Neural cell (in vitro differentiated cells): Measurements from ENCODE around the gene POU6F2. TPM values are rescaled to one million over a fixed set of nuclear protein-coding genes. Genes with fewer than 3 reads are reported as not detected.

Experiments used
- H2AFZ ChIP-seq: fragments of 200-600, 300-800 bp; sonication (generic), shearing (Covaris generic); 2 replicates; pipeline ENCODE4 v1.6.0; 2014; ENCODE audit warnings: low read depth, mild to moderate bottlenecking, antibody characterized with exemption, low read length, moderate library complexity
- H3F3A ChIP-seq: fragments of 200-600 bp; shearing (Covaris generic); 2 replicates; pipeline ENCODE4 v1.6.1; 2016; ENCODE audit warnings: mild to moderate bottlenecking, moderate library complexity, mixed read lengths, antibody characterized with exemption, low read length; ENCODE audit not compliant: insufficient read depth, poor library complexity, severe bottlenecking
- H3K27ac ChIP-seq: fragments of 200-600, 300-800 bp; sonication (generic), shearing (Covaris generic); 2 replicates; pipeline ENCODE4 v1.5.1; 2014; ENCODE audit warnings: mild to moderate bottlenecking, low read length, moderate library complexity
- H3K27me3 ChIP-seq: fragments of 300-800, 200-600 bp; sonication (generic), shearing (Covaris generic); 2 replicates; pipeline ENCODE4 v1.6.0; 2014; ENCODE audit warnings: mild to moderate bottlenecking, low read depth, low read length, moderate library complexity; ENCODE audit not compliant: insufficient read depth
- H3K36me3 ChIP-seq: fragments of 300-800, 200-600 bp; sonication (generic), shearing (Covaris generic); 2 replicates; pipeline ENCODE4 v1.5.1; 2014; ENCODE audit warnings: mild to moderate bottlenecking, antibody characterized with exemption, low read length, moderate library complexity; ENCODE audit not compliant: insufficient read depth
- H3K4me2 ChIP-seq: fragments of 300-800, 200-600 bp; sonication (generic), shearing (Covaris generic); 2 replicates; pipeline ENCODE4 v1.6.0; 2014; ENCODE audit warnings: mild to moderate bottlenecking, low read length
- H3K4me3 ChIP-seq: fragments of 300-800, 200-600 bp; sonication (generic), shearing (Covaris generic); 2 replicates; pipeline ENCODE4 v1.5.1; 2014; ENCODE audit warnings: mild to moderate bottlenecking, low read length, moderate library complexity
- H3K79me2 ChIP-seq: fragments of 200-600 bp; shearing (Covaris generic); replicated peaks from 2 replicates; pipeline ENCODE4 v1.6.0; 2014; ENCODE audit warnings: mild to moderate bottlenecking, low read length, moderate library complexity; ENCODE audit not compliant: insufficient read depth
- H3K9ac ChIP-seq: fragments of 300-800, 200-600 bp; sonication (generic), shearing (Covaris generic); 2 replicates; pipeline ENCODE4 v1.6.1; 2016; ENCODE audit warnings: mild to moderate bottlenecking, low read length, mixed read lengths
- H3K9me2 ChIP-seq: fragments of 200-600 bp; shearing (Covaris generic); 2 replicates; pipeline ENCODE4 v1.6.1; 2016; ENCODE audit warnings: mild to moderate bottlenecking, low read length, mixed read lengths; ENCODE audit not compliant: insufficient read depth
- H3K9me3 ChIP-seq: fragments of 200-600, 300-800 bp; sonication (generic), shearing (Covaris generic); 2 replicates; pipeline ENCODE4 v1.6.1; 2016; ENCODE audit warnings: mild to moderate bottlenecking, mixed run types, low read length, moderate library complexity, mixed read lengths
- H4K20me1 ChIP-seq: fragments of 200-600 bp; shearing (Covaris generic); 2 replicates; pipeline ENCODE4 v1.6.1; 2016; ENCODE audit warnings: mild to moderate bottlenecking, mixed run types; ENCODE audit not compliant: insufficient read depth
- EP300 ChIP-seq: fragments of 450-650 bp; conservative IDR thresholded peaks from 2 replicates; pipeline ENCODE4 v1.6.1; 2014; ENCODE audit warnings: antibody characterized with exemption, mild to moderate bottlenecking, moderate library complexity; ENCODE audit not compliant: poor library complexity, severe bottlenecking
- EZH2 ChIP-seq: fragments of 200-600, 300-800 bp; shearing (Covaris generic), sonication (generic); IDR thresholded peaks from 2 replicates; pipeline ENCODE4 v1.6.1; 2014; ENCODE audit warnings: antibody characterized with exemption, low read length, borderline replicate concordance, mild to moderate bottlenecking; ENCODE audit not compliant: insufficient read depth, poor library complexity, severe bottlenecking
- MXI1 ChIP-seq: fragments of 450-650 bp; conservative IDR thresholded peaks from 2 replicates; pipeline ENCODE4 v1.6.1; 2014; ENCODE audit warnings: antibody characterized with exemption, mild to moderate bottlenecking; ENCODE audit not compliant: poor library complexity, severe bottlenecking
- POLR2AphosphoS5 ChIP-seq: IDR thresholded peaks from 2 replicates; pipeline ENCODE4 v1.6.1; 2012
- RAD21 ChIP-seq: fragments of 450-650 bp; conservative IDR thresholded peaks from 2 replicates; pipeline ENCODE4 v1.6.1; 2014; ENCODE audit warnings: antibody characterized with exemption, mild to moderate bottlenecking, moderate library complexity
- SMC3 ChIP-seq: fragments of 450-650 bp; conservative IDR thresholded peaks from 2 replicates; pipeline ENCODE4 v1.6.1; 2014; ENCODE audit warnings: antibody characterized with exemption, mild to moderate bottlenecking, moderate library complexity; ENCODE audit not compliant: poor library complexity
- TAF1 ChIP-seq: IDR thresholded peaks from 2 replicates; pipeline ENCODE4 v1.6.1; 2012; ENCODE audit warnings: low read depth
- polyA minus RNA-seq: library from RNA; depleted of rRNA, polyadenylated mRNA; stranded (reverse); fragments of >200 nt; gene quantifications from 2 replicates; pipeline ENCODE4 v1.2.3, GENCODE V29; 2014
- polyA plus RNA-seq: library from polyadenylated mRNA; depleted of rRNA; stranded (reverse); fragments of >200 nt; gene quantifications from 2 replicates; pipeline ENCODE4 v1.2.3, GENCODE V29; 2014
- TF ChIP-seq, protein P1 (sequence below): fragments of 450-650 bp; IDR thresholded peaks from 2 replicates; pipeline ENCODE4 v1.5.1; 2014; ENCODE audit warnings: antibody characterized with exemption, mild to moderate bottlenecking, moderate library complexity; ENCODE audit not compliant: poor library complexity, severe bottlenecking
- TF ChIP-seq, protein P2 (sequence below): IDR thresholded peaks from 2 replicates; pipeline ENCODE4 v1.6.1; 2012; ENCODE audit warnings: borderline replicate concordance

Gene POU6F2, protein sequence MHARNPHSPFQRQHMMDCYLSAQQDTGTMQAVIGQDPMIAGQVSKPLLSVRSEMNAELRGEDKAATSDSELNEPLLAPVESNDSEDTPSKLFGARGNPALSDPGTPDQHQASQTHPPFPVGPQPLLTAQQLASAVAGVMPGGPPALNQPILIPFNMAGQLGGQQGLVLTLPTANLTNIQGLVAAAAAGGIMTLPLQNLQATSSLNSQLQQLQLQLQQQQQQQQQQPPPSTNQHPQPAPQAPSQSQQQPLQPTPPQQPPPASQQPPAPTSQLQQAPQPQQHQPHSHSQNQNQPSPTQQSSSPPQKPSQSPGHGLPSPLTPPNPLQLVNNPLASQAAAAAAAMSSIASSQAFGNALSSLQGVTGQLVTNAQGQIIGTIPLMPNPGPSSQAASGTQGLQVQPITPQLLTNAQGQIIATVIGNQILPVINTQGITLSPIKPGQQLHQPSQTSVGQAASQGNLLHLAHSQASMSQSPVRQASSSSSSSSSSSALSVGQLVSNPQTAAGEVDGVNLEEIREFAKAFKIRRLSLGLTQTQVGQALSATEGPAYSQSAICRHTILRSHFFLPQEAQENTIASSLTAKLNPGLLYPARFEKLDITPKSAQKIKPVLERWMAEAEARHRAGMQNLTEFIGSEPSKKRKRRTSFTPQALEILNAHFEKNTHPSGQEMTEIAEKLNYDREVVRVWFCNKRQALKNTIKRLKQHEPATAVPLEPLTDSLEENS
- polyA plus RNA-seq (2.8 and 3.1 TPM in 2 replicates), polyA minus RNA-seq (5.6 and 9.3 TPM in 2 replicates)

DNA sequence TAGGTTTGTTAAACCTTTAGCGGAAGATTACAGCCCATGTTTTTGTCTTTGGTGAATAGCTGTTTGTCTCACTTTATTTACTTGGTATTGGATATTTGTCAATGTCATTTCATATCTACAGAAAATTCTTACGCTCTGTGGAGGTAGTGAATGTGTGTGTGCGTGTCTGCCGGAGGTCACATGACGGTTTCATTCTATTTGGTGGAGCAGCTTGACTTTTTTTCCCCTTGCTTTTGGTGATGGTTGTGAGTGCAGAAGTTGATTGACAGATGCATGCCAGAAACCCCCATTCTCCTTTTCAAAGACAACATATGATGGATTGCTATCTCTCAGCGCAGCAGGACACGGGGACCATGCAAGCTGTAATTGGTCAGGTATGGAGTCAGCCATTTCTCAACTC lies at the start of gene POU6F2:
Gene POU6F2 (plus strand): TSS at position 225 of the 400 bp plus-strand sequence. CDS start 45 bp downstream, at position 270.
- H3K9me3 ChIP-seq = no peaks in the 10 kb centered on the region
- TF ChIP-seq EZH2 = no peak
- no peak for TF ChIP-seq RAD21
- TF ChIP-seq TAF1 = no peak
- TF ChIP-seq SMC3 = no peak
- TF ChIP-seq, protein P1, sequence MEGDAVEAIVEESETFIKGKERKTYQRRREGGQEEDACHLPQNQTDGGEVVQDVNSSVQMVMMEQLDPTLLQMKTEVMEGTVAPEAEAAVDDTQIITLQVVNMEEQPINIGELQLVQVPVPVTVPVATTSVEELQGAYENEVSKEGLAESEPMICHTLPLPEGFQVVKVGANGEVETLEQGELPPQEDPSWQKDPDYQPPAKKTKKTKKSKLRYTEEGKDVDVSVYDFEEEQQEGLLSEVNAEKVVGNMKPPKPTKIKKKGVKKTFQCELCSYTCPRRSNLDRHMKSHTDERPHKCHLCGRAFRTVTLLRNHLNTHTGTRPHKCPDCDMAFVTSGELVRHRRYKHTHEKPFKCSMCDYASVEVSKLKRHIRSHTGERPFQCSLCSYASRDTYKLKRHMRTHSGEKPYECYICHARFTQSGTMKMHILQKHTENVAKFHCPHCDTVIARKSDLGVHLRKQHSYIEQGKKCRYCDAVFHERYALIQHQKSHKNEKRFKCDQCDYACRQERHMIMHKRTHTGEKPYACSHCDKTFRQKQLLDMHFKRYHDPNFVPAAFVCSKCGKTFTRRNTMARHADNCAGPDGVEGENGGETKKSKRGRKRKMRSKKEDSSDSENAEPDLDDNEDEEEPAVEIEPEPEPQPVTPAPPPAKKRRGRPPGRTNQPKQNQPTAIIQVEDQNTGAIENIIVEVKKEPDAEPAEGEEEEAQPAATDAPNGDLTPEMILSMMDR = no peak
- TF ChIP-seq, protein P2, sequence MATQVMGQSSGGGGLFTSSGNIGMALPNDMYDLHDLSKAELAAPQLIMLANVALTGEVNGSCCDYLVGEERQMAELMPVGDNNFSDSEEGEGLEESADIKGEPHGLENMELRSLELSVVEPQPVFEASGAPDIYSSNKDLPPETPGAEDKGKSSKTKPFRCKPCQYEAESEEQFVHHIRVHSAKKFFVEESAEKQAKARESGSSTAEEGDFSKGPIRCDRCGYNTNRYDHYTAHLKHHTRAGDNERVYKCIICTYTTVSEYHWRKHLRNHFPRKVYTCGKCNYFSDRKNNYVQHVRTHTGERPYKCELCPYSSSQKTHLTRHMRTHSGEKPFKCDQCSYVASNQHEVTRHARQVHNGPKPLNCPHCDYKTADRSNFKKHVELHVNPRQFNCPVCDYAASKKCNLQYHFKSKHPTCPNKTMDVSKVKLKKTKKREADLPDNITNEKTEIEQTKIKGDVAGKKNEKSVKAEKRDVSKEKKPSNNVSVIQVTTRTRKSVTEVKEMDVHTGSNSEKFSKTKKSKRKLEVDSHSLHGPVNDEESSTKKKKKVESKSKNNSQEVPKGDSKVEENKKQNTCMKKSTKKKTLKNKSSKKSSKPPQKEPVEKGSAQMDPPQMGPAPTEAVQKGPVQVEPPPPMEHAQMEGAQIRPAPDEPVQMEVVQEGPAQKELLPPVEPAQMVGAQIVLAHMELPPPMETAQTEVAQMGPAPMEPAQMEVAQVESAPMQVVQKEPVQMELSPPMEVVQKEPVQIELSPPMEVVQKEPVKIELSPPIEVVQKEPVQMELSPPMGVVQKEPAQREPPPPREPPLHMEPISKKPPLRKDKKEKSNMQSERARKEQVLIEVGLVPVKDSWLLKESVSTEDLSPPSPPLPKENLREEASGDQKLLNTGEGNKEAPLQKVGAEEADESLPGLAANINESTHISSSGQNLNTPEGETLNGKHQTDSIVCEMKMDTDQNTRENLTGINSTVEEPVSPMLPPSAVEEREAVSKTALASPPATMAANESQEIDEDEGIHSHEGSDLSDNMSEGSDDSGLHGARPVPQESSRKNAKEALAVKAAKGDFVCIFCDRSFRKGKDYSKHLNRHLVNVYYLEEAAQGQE = no peak
- TF ChIP-seq POLR2AphosphoS5 = no peak
- TF ChIP-seq MXI1 = no peak
- no peak for TF ChIP-seq EP300
- peak within 1 kb of the TSS; percentile 30 for H3K27ac ChIP-seq
- H3K4me2 ChIP-seq = peak within 1 kb of the TSS; percentile 11
- H3K4me3 ChIP-seq = peak within 1 kb of the TSS; percentile 50
- peaks cover 3% of the 10 kb centered on the region for H3K27me3 ChIP-seq
- no peaks in the 10 kb centered on the region for H3K36me3 ChIP-seq
- no peaks in the 10 kb centered on the region for H3K9me2 ChIP-seq
- no peaks in the 10 kb centered on the region for H3F3A ChIP-seq
- no peak within 1 kb of the TSS for H2AFZ ChIP-seq
- H3K9ac ChIP-seq = peak within 1 kb of the TSS; percentile 32
- H3K79me2 ChIP-seq = no peaks in the 10 kb centered on the region
- no peaks in the 10 kb centered on the region for H4K20me1 ChIP-seq

DNA sequence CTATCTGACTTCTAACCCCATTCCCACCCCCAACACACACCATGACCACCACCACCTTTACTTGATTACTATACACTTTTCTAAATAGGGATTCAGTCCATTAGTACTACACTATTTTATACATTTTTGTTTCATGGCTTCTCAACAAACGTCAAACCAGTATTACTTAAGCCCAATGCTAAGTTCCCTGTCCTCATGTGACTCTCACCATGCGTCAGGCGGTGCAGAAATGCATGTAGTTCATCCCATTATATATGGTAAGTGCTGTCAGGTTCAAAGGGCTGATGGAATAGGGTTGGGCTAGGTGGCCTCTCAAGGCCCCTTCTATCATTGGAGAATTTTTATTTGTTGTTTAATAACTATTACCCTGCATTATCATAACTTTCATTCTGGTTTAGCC lies 49.2 kb upstream of the POU6F2 start:
- H3K9ac ChIP-seq = no peak overlapping the region
- H3K36me3 ChIP-seq = no peaks in the 10 kb centered on the region
- H3F3A ChIP-seq = no peaks in the 10 kb centered on the region
- H3K9me2 ChIP-seq = no peaks in the 10 kb centered on the region
- H3K27me3 ChIP-seq = no peaks in the 10 kb centered on the region
- H4K20me1 ChIP-seq = no peaks in the 10 kb centered on the region
- H3K27ac ChIP-seq = no peak overlapping the region
- no peak overlapping the region for H3K4me3 ChIP-seq
- no peaks in the 10 kb centered on the region for H3K9me3 ChIP-seq
- TF ChIP-seq EP300 (no peak), TAF1 (no peak), EZH2 (no peak), RAD21 (no peak), MXI1 (no peak), POLR2AphosphoS5 (no peak), SMC3 (no peak)
- TF ChIP-seq, protein P1 = no peak
- TF ChIP-seq, protein P2 = no peak
- no peak overlapping the region for H3K4me2 ChIP-seq
- no peak overlapping the region for H2AFZ ChIP-seq
- no peaks in the 10 kb centered on the region for H3K79me2 ChIP-seq
